Liver (tissue), 9 donors: ENCODE data around the gene CFAP90. TPM values are rescaled to one million over a fixed set of nuclear protein-coding genes. Genes with fewer than 3 reads are reported as not detected.

ENCODE experiments used
- DNase-seq: peaks from one replicate; pipeline ENCODE4 v3.0.0-alpha.2; 2017; ENCODE audit warnings: low spot score
- H3K27ac ChIP-seq, 2 donors: one replicate each; pipeline ENCODE4 v1.7.0; 2013; ENCODE audit warnings: inconsistent platforms in 2 of 2, low read length in 2 of 2, control low read depth in 1 of 2, low read depth in 1 of 2, mild to moderate bottlenecking in 1 of 2
- H3K27me3 ChIP-seq, 4 donors: one replicate each; pipeline versions ENCODE4 v1.6.1 to v1.7.0; 2013; ENCODE audit warnings: low read length in 3 of 4, inconsistent platforms in 1 of 4, mild to moderate bottlenecking in 1 of 4, moderate library complexity in 1 of 4; ENCODE audit not compliant: control insufficient read depth in 4 of 4, insufficient read depth in 4 of 4
- H3K36me3 ChIP-seq, 4 donors: one replicate each; pipeline versions ENCODE4 v1.6.1 to v1.7.0; 2013; ENCODE audit warnings: low read length in 3 of 4, mild to moderate bottlenecking in 3 of 4, low read depth in 1 of 4, moderate library complexity in 1 of 4; ENCODE audit not compliant: control insufficient read depth in 4 of 4, insufficient read depth in 3 of 4
- H3K4me1 ChIP-seq, 4 donors: one replicate each; pipeline versions ENCODE4 v1.6.1 to v1.7.0; 2013; ENCODE audit warnings: low read length in 3 of 4, mild to moderate bottlenecking in 3 of 4, moderate library complexity in 1 of 4; ENCODE audit not compliant: control insufficient read depth in 4 of 4, insufficient read depth in 4 of 4
- H3K4me3 ChIP-seq, 3 donors: one replicate each; pipeline versions ENCODE4 v1.6.1 to v1.7.0; 2013; ENCODE audit warnings: low read length in 3 of 3, control low read depth in 1 of 3, low read depth in 1 of 3, mild to moderate bottlenecking in 1 of 3
- H3K9ac ChIP-seq, 2 donors: one replicate each; pipeline ENCODE4 v1.7.0; 2013; ENCODE audit warnings: low read length in 2 of 2, mild to moderate bottlenecking in 2 of 2, moderate library complexity in 2 of 2, control low read depth in 1 of 2, low read depth in 1 of 2
- H3K9me3 ChIP-seq, 4 donors: one replicate each; pipeline versions ENCODE4 v1.6.1 to v1.7.0; 2013; ENCODE audit warnings: low read length in 3 of 4; ENCODE audit not compliant: control insufficient read depth in 4 of 4
- EGR1 ChIP-seq, 2 donors: IDR thresholded peaks; 2 replicates each; pipeline ENCODE4 v1.6.1; 2016 to 2018; ENCODE audit warnings: antibody characterized with exemption in 2 of 2, low read depth in 2 of 2
- FOXA1 ChIP-seq: IDR thresholded peaks from 2 replicates; pipeline ENCODE4 v1.6.1; 2016; ENCODE audit warnings: antibody characterized with exemption
- FOXA2 ChIP-seq: IDR thresholded peaks from 2 replicates; pipeline ENCODE4 v1.6.1; 2016; ENCODE audit warnings: antibody characterized with exemption
- GABPA ChIP-seq, 2 donors: IDR thresholded peaks in 1 of 2; conservative IDR thresholded peaks in 1 of 2; 2 replicates each; pipeline ENCODE4 v1.6.1; 2016; ENCODE audit warnings: antibody characterized with exemption in 2 of 2, mild to moderate bottlenecking in 1 of 2, moderate library complexity in 1 of 2
- HNF4A ChIP-seq, 2 donors: conservative IDR thresholded peaks; 2 replicates each; pipeline ENCODE4 v1.6.1; 2016; ENCODE audit warnings: antibody characterized with exemption in 2 of 2, mild to moderate bottlenecking in 2 of 2
- HNF4G ChIP-seq: IDR thresholded peaks from 2 replicates; pipeline ENCODE4 v1.6.1; 2016; ENCODE audit warnings: antibody characterized with exemption
- JUND ChIP-seq, 2 donors: IDR thresholded peaks; 2 replicates each; pipeline ENCODE4 v1.6.1; 2016; ENCODE audit warnings: antibody characterized with exemption in 2 of 2
- NR2F2 ChIP-seq: IDR thresholded peaks from 2 replicates; pipeline ENCODE4 v1.6.1; 2016; ENCODE audit warnings: antibody characterized with exemption
- RAD21 ChIP-seq, 2 donors: IDR thresholded peaks; 2 replicates each; pipeline ENCODE4 v1.6.1; 2016; ENCODE audit warnings: antibody characterized with exemption in 2 of 2, mild to moderate bottlenecking in 2 of 2
- RXRA ChIP-seq, 2 donors: IDR thresholded peaks; 2 replicates each; pipeline ENCODE4 v1.6.1; 2017 to 2018; ENCODE audit warnings: antibody characterized with exemption in 2 of 2, mild to moderate bottlenecking in 1 of 2
- SP1 ChIP-seq: IDR thresholded peaks from 2 replicates; pipeline ENCODE4 v1.6.1; 2018; ENCODE audit warnings: antibody characterized with exemption, mild to moderate bottlenecking
- TAF1 ChIP-seq: conservative IDR thresholded peaks from 2 replicates; pipeline ENCODE4 v1.6.1; 2016; ENCODE audit warnings: antibody characterized with exemption, mild to moderate bottlenecking
- YY1 ChIP-seq: IDR thresholded peaks from 2 replicates; pipeline ENCODE4 v1.6.1; 2016; ENCODE audit warnings: antibody characterized with exemption, mild to moderate bottlenecking
- WGBS: extraction: QIAGEN DNeasy Blood & Tissue Kit; methylation state at CpG from one replicate; pipeline ENCODE4 v1.1.7; 2013; 5-methylcytosine and 5-hydroxymethylcytosine counted together
- polyA plus RNA-seq, 2 donors: library from polyadenylated mRNA; stranded (reverse) in 1 of 2; unstranded in 1 of 2; fragments of 200-250 nt in 1 of 2; fragments of >200 nt in 1 of 2; fragmentation: Nextera tagmentation in 1 of 2; extraction: Ambion mirVana in 1 of 2; gene quantifications; one replicate each; pipeline versions ENCODE4 v1.2.1 to v1.2.3, GENCODE V29; 2013 to 2015
- total RNA-seq, 2 donors: library from RNA; depleted of rRNA; stranded (reverse); fragments of >200 nt; gene quantifications; one replicate each; pipeline ENCODE4 v1.2.3, GENCODE V29; 2014
- TF ChIP-seq, protein P1 (sequence below): IDR thresholded peaks from 2 replicates; pipeline ENCODE4 v1.6.1; 2016; ENCODE audit warnings: antibody characterized with exemption
- TF ChIP-seq, protein P2 (sequence below): fragments of 150-350 bp; IDR thresholded peaks from 2 replicates; pipeline ENCODE4 v1.5.1; 2017; ENCODE audit warnings: improper control_type of control experiment, low read depth, low read length; ENCODE audit not compliant: missing input control
- TF ChIP-seq, protein P3 (sequence below): IDR thresholded peaks from 2 replicates; pipeline ENCODE4 v1.6.1; 2016; ENCODE audit warnings: antibody characterized with exemption
- TF ChIP-seq, protein P4 (sequence below): IDR thresholded peaks from 2 replicates; pipeline ENCODE4 v1.6.1; 2016; ENCODE audit warnings: antibody characterized with exemption, mild to moderate bottlenecking
- TF ChIP-seq, protein P5 (sequence below): IDR thresholded peaks from 2 replicates; pipeline ENCODE4 v1.6.1; 2016; ENCODE audit warnings: antibody characterized with exemption
- donor health status: healthy.
- donor health status: healthy.
- donor health status: healthy.
- donor health status: healthy.
- donor health status: healthy.

Gene CFAP90
- total and polyA plus RNA-seq, 4 donors, result 0.42 to 1.0 (median 0.59) TPM

DNA sequence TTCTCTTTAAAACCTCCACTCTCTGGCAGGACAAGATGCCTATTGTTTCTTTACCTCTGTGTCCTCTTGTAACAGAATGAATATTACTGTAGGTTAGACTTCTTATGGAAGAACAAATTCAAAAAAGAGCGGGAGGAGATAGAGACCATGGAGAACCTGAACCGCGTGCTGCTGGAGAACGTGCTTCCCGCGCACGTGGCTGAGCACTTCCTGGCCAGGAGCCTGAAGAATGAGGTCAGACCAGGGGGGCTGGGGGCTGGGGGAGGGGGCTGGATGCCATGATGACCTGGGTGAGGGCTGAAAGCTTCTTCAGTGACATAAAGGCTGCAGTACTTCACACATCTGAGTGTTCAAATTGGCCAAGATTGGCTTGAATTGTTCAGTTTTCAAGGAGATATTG, 61.4 kb downstream of the CFAP90 start:
- H3K4me3 ChIP-seq, result no peak overlapping the region
- H3K27me3 ChIP-seq, result no peaks in the 10 kb centered on the region
- H3K36me3 ChIP-seq, result no peaks in the 10 kb centered on the region
- H3K9ac ChIP-seq, result no peak overlapping the region
- 92% methylated on average over 7 of the region's 7 CpGs for WGBS
- TF ChIP-seq EGR1 (IDR thresholded peaks at IDR 0.05; ENCODE audit: low read depth in 2 of 2), result no peak
- DNase-seq, result no peak
- H3K9me3 ChIP-seq, result no peaks in the 10 kb centered on the region
- H3K27ac ChIP-seq, result no peak overlapping the region
- no peaks in the 10 kb centered on the region for H3K4me1 ChIP-seq

DNA sequence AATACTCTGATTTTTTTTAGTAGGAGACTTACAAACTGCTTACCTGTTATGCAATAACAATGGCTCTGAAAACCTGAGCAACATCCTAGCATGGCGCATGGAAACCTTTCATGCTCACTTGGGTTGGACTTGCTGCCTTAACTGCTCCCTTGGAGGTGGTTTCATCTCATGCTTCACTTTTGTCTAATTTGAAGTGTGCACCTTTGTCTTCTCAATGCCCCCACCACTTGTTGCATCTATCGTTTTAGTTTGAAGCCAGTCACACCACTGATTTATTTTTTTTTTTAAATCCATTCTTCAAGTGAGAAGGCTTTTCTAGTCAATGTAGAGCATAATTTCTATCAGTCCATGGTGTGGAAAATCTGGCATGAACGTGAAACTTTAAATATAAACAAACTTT, 63.2 kb downstream of the CFAP90 start:
- Histone ChIP-seq H3K27ac (no peak overlapping the region), H3K27me3 (no peaks in the 10 kb centered on the region), H3K4me1 (no peaks in the 10 kb centered on the region), H3K9me3 (no peaks in the 10 kb centered on the region), H3K4me3 (no peak overlapping the region), H3K9ac (no peak overlapping the region), H3K36me3 (no peaks in the 10 kb centered on the region)
- WGBS, result 84% methylated on average over 3 of the region's 3 CpGs
- TF ChIP-seq FOXA1, result no peak
- TF ChIP-seq, protein P1, sequence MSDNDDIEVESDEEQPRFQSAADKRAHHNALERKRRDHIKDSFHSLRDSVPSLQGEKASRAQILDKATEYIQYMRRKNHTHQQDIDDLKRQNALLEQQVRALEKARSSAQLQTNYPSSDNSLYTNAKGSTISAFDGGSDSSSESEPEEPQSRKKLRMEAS, result no peak
- TF ChIP-seq, protein P2, sequence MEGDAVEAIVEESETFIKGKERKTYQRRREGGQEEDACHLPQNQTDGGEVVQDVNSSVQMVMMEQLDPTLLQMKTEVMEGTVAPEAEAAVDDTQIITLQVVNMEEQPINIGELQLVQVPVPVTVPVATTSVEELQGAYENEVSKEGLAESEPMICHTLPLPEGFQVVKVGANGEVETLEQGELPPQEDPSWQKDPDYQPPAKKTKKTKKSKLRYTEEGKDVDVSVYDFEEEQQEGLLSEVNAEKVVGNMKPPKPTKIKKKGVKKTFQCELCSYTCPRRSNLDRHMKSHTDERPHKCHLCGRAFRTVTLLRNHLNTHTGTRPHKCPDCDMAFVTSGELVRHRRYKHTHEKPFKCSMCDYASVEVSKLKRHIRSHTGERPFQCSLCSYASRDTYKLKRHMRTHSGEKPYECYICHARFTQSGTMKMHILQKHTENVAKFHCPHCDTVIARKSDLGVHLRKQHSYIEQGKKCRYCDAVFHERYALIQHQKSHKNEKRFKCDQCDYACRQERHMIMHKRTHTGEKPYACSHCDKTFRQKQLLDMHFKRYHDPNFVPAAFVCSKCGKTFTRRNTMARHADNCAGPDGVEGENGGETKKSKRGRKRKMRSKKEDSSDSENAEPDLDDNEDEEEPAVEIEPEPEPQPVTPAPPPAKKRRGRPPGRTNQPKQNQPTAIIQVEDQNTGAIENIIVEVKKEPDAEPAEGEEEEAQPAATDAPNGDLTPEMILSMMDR, result no peak
- no peak for TF ChIP-seq RAD21 (IDR thresholded peaks at IDR 0.05)
- TF ChIP-seq RXRA (IDR thresholded peaks at IDR 0.05), result no peak
- no peak for TF ChIP-seq JUND (IDR thresholded peaks at IDR 0.05)
- TF ChIP-seq GABPA (IDR thresholded peaks at IDR 0.05 in 1 of 2, conservative IDR thresholded peaks at IDR 0.05 in 1 of 2), result no peak
- TF ChIP-seq, protein P3, sequence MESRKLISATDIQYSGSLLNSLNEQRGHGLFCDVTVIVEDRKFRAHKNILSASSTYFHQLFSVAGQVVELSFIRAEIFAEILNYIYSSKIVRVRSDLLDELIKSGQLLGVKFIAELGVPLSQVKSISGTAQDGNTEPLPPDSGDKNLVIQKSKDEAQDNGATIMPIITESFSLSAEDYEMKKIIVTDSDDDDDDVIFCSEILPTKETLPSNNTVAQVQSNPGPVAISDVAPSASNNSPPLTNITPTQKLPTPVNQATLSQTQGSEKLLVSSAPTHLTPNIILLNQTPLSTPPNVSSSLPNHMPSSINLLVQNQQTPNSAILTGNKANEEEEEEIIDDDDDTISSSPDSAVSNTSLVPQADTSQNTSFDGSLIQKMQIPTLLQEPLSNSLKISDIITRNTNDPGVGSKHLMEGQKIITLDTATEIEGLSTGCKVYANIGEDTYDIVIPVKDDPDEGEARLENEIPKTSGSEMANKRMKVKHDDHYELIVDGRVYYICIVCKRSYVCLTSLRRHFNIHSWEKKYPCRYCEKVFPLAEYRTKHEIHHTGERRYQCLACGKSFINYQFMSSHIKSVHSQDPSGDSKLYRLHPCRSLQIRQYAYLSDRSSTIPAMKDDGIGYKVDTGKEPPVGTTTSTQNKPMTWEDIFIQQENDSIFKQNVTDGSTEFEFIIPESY, result no peak
- TF ChIP-seq TAF1, result no peak
- TF ChIP-seq, protein P4, sequence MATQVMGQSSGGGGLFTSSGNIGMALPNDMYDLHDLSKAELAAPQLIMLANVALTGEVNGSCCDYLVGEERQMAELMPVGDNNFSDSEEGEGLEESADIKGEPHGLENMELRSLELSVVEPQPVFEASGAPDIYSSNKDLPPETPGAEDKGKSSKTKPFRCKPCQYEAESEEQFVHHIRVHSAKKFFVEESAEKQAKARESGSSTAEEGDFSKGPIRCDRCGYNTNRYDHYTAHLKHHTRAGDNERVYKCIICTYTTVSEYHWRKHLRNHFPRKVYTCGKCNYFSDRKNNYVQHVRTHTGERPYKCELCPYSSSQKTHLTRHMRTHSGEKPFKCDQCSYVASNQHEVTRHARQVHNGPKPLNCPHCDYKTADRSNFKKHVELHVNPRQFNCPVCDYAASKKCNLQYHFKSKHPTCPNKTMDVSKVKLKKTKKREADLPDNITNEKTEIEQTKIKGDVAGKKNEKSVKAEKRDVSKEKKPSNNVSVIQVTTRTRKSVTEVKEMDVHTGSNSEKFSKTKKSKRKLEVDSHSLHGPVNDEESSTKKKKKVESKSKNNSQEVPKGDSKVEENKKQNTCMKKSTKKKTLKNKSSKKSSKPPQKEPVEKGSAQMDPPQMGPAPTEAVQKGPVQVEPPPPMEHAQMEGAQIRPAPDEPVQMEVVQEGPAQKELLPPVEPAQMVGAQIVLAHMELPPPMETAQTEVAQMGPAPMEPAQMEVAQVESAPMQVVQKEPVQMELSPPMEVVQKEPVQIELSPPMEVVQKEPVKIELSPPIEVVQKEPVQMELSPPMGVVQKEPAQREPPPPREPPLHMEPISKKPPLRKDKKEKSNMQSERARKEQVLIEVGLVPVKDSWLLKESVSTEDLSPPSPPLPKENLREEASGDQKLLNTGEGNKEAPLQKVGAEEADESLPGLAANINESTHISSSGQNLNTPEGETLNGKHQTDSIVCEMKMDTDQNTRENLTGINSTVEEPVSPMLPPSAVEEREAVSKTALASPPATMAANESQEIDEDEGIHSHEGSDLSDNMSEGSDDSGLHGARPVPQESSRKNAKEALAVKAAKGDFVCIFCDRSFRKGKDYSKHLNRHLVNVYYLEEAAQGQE, result no peak
- no peak for TF ChIP-seq HNF4A (conservative IDR thresholded peaks at IDR 0.05)
- no peak for TF ChIP-seq NR2F2
- no peak for TF ChIP-seq HNF4G
- TF ChIP-seq, protein P5, sequence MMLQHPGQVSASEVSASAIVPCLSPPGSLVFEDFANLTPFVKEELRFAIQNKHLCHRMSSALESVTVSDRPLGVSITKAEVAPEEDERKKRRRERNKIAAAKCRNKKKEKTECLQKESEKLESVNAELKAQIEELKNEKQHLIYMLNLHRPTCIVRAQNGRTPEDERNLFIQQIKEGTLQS, result no peak
- no peak for TF ChIP-seq FOXA2
- TF ChIP-seq SP1, result no peak
- TF ChIP-seq YY1, result no peak
- no peak for DNase-seq
